Mesenchymal stem cell (in vitro differentiated cells and primary cell): Measurements from ENCODE around the gene TMEM61.

Source experiments
- DNase-seq: peaks from one replicate; pipeline ENCODE4 v3.0.0-alpha.2; 2013
- H2AFZ ChIP-seq: one replicate; pipeline ENCODE4 v1.6.1; 2013; ENCODE audit warnings: low read depth, mild to moderate bottlenecking, control low read depth, inconsistent platforms, low read length, moderate library complexity
- H2AK5ac ChIP-seq: 2 replicates; pipeline ENCODE4 v1.6.1; 2013; ENCODE audit warnings: low read length, moderate library complexity, mild to moderate bottlenecking, inconsistent platforms; ENCODE audit not compliant: severe bottlenecking
- H2BK120ac ChIP-seq: one replicate; pipeline ENCODE4 v1.6.1; 2013; ENCODE audit warnings: low read depth, mild to moderate bottlenecking, inconsistent platforms, low read length, moderate library complexity
- H2BK12ac ChIP-seq, 2 experiments: one replicate each; pipeline ENCODE4 v1.6.1; 2013; ENCODE audit warnings: inconsistent platforms in 2 of 2, low read length in 2 of 2, mild to moderate bottlenecking in 2 of 2, moderate library complexity in 2 of 2, control low read depth in 1 of 2
- H2BK15ac ChIP-seq: one replicate; pipeline ENCODE4 v1.6.1; 2013; ENCODE audit warnings: mild to moderate bottlenecking, low read depth, inconsistent platforms; ENCODE audit not compliant: poor library complexity, severe bottlenecking
- H2BK5ac ChIP-seq: 2 replicates; pipeline ENCODE4 v1.6.1; 2013; ENCODE audit warnings: low read depth, mild to moderate bottlenecking, low read length, control low read depth, inconsistent platforms; ENCODE audit not compliant: poor library complexity, severe bottlenecking
- H3K14ac ChIP-seq, 2 experiments: one replicate each; pipeline ENCODE4 v1.6.1; 2013; ENCODE audit warnings: inconsistent platforms in 2 of 2, low read length in 2 of 2, control low read depth in 1 of 2, mild to moderate bottlenecking in 1 of 2, moderate library complexity in 1 of 2
- H3K18ac ChIP-seq, 2 experiments: one replicate each; pipeline ENCODE4 v1.6.1; 2013; ENCODE audit warnings: inconsistent platforms in 2 of 2, low read length in 2 of 2, control low read depth in 1 of 2, low read depth in 1 of 2, mild to moderate bottlenecking in 1 of 2
- H3K23ac ChIP-seq, 2 experiments: one replicate each; pipeline ENCODE4 v1.6.1; 2013; ENCODE audit warnings: inconsistent platforms in 2 of 2, low read length in 2 of 2, mild to moderate bottlenecking in 2 of 2, moderate library complexity in 2 of 2, control low read depth in 1 of 2
- H3K27ac ChIP-seq: 2 replicates; pipeline ENCODE4 v1.5.1; 2013; ENCODE audit warnings: mild to moderate bottlenecking, moderate library complexity, low read length, control low read depth, inconsistent platforms; ENCODE audit not compliant: poor library complexity, severe bottlenecking
- H3K27me3 ChIP-seq, 2 experiments: 2 replicates each; pipeline versions ENCODE4 v1.6.1 to v1.7.0; 2013; ENCODE audit warnings: low read length in 2 of 2, mild to moderate bottlenecking in 2 of 2, moderate library complexity in 2 of 2, control low read depth in 1 of 2, inconsistent platforms in 1 of 2; ENCODE audit not compliant: control insufficient read depth in 1 of 2, insufficient read depth in 1 of 2
- H3K36me3 ChIP-seq, 2 experiments: 2 replicates each; pipeline versions ENCODE4 v1.6.1 to v1.7.0; 2013; ENCODE audit warnings: low read length in 2 of 2, control low read depth in 1 of 2, inconsistent platforms in 1 of 2, low read depth in 1 of 2, mild to moderate bottlenecking in 1 of 2; ENCODE audit not compliant: insufficient read depth in 2 of 2, control insufficient read depth in 1 of 2
- H3K4ac ChIP-seq, 2 experiments: one replicate each; pipeline ENCODE4 v1.6.1; 2013; ENCODE audit warnings: inconsistent platforms in 2 of 2, low read length in 2 of 2, mild to moderate bottlenecking in 2 of 2, moderate library complexity in 2 of 2, control low read depth in 1 of 2, low read depth in 1 of 2
- H3K4me1 ChIP-seq: 2 replicates; pipeline ENCODE4 v1.6.1; 2013; ENCODE audit warnings: low read depth, low read length, control low read depth; ENCODE audit not compliant: control insufficient read depth, insufficient read depth
- H3K4me2 ChIP-seq: 2 replicates; pipeline ENCODE4 v1.6.1; 2013; ENCODE audit warnings: low read length, mild to moderate bottlenecking, inconsistent platforms; ENCODE audit not compliant: poor library complexity, severe bottlenecking
- H3K4me3 ChIP-seq, 2 experiments: 2 replicates each; pipeline versions ENCODE4 v1.5.1 to v1.7.0; 2013; ENCODE audit warnings: low read length in 2 of 2, mild to moderate bottlenecking in 2 of 2, control low read depth in 1 of 2, low read depth in 1 of 2; ENCODE audit not compliant: insufficient read depth in 1 of 2
- H3K79me1 ChIP-seq: replicated peaks from 2 replicates; pipeline ENCODE4 v1.6.1; 2013; ENCODE audit warnings: mild to moderate bottlenecking, control low read depth, low read length, inconsistent platforms; ENCODE audit not compliant: poor library complexity, severe bottlenecking
- H3K9ac ChIP-seq: 2 replicates; pipeline ENCODE4 v1.7.0; 2013; ENCODE audit warnings: mild to moderate bottlenecking, low read length, moderate library complexity
- H3K9me3 ChIP-seq: 2 replicates; pipeline ENCODE4 v1.7.0; 2013; ENCODE audit warnings: mild to moderate bottlenecking, low read length; ENCODE audit not compliant: control insufficient read depth
- H4K8ac ChIP-seq: one replicate; pipeline ENCODE4 v1.6.1; 2013; ENCODE audit warnings: inconsistent platforms, mild to moderate bottlenecking, low read length, moderate library complexity
- H4K91ac ChIP-seq: one replicate; pipeline ENCODE4 v1.6.1; 2013; ENCODE audit warnings: mild to moderate bottlenecking, low read length, inconsistent platforms
- WGBS: methylation state at CpG from one replicate; pipeline ENCODE4 v1.1.7; 2013; ENCODE audit warnings: mixed read lengths; 5-methylcytosine and 5-hydroxymethylcytosine counted together

Gene TMEM61

DNA sequence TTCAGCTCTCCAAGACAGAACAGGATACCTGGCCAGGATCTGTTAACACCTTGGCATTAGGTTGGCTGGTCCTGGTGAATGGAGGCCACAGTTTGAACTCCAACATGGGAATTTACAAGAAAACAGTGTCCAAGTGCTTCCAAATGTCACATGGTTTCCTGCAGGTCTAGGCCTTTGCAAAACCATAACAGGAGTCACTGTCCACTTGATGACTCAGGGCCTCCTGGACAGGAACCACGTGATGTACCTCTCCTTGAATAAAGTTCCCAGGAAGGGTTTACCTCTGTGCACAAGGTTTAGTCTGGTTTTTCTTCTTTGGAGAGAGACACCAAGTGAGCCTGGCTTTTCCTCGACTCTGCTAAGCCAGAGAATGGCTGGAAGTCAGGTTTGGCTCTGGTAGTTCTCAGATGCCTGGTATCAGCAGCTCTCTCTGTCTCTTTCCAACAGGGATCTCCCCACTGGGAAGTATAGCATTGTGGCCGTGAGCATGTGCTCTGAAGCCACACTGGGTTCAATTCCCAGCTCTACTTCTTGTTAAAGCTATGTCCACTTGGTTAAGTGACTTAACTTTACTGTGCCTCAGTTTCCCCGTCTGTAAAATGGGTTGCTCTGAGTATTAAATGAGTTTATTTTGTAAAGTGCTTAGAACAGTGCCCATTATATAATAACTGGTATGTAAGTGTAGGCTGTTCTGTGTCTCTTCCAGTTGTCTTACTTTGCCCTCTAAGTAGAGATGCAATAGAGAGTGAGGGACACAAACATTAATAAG, 27.3 kb upstream of the TMEM61 start:
- Histone ChIP-seq H3K4me2 (no peak overlapping the region), H4K91ac (no peak overlapping the region), H3K14ac (no peak overlapping the region), H3K9me3 (peaks cover 8% of the 10 kb centered on the region), H3K4me3 (no peak overlapping the region), H3K4ac (no peak overlapping the region), H3K9ac (no peak overlapping the region), H2BK15ac (no peak overlapping the region), H3K79me1 (no peaks in the 10 kb centered on the region), H3K27me3 (no peaks in the 10 kb centered on the region), H2BK12ac (no peak overlapping the region), H3K23ac (no peak overlapping the region), H4K8ac (peak overlapping the region; percentile 72), H2BK5ac (no peak overlapping the region), H2AK5ac (peak overlapping the region; percentile 8), H2BK120ac (no peak overlapping the region), H3K27ac (no peak overlapping the region), H3K18ac (peak overlapping the region in 1 of 2 experiments; percentile 29), H2AFZ (no peak overlapping the region), H3K36me3 (no peaks in the 10 kb centered on the region), H3K4me1 (peaks cover 18% of the 10 kb centered on the region)
- WGBS = 79% methylated on average over 4 of the region's 4 CpGs
- peak; percentile 51 for DNase-seq

DNA sequence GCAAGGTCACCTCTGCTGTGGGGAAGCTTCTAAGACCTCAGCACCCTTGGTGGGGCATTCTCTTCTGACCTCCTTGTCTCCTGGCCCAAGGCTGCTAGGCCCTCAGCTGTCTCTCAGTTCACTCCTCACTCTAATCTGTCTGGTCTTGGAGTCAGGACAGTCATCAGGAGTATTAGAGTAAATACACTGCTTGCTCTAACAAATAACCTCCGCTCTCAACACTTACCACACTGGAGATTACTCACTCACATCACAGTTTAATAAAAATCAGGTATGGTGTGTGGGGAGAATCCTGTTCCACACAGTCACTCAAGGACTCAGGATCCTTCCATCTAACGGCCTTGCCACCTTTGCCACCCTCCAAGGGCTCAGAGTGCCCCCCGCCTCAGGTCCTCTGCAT, 26.6 kb upstream of the TMEM61 start:
- H2BK120ac ChIP-seq = no peak overlapping the region

DNA sequence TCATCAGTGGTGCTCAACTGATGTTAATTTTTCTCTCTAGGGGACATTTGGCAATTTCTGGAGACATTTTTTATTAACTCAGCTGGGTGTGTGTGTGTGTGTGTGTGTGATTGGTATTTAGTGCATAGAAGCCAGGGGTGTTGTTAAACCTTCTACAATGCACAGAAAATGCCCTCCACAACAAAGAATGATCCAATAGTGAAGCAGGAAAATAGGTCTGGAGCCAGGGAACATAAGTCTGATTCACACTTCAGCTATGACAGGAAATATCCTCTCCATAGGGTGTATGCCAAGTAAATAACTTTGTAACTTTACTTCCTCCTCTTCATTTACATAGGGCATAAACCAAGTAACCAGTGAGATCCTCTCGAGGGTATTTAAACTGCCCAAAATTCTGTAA, 25.1 kb upstream of the TMEM61 start:
- H3K9me3 ChIP-seq = peaks cover 16% of the 10 kb centered on the region
- H3K4me1 ChIP-seq = peaks cover 16% of the 10 kb centered on the region
- H3K27me3 ChIP-seq = no peaks in the 10 kb centered on the region
- no peaks in the 10 kb centered on the region for H3K79me1 ChIP-seq
- H2AFZ ChIP-seq = no peak overlapping the region
- DNase-seq = peak; percentile 44
- no peak overlapping the region for H2AK5ac ChIP-seq
- H4K8ac ChIP-seq = no peak overlapping the region
- no peak overlapping the region for H2BK15ac ChIP-seq
- H3K27ac ChIP-seq = peak overlapping the region; percentile 67
- no peak overlapping the region for H3K14ac ChIP-seq
- H4K91ac ChIP-seq = no peak overlapping the region
- H2BK120ac ChIP-seq = no peak overlapping the region
- no peak overlapping the region for H3K4ac ChIP-seq
- WGBS = 0% methylated on average over 1 of the region's 1 CpG
- no peak overlapping the region for H3K4me3 ChIP-seq
- no peak overlapping the region for H3K9ac ChIP-seq
- H3K4me2 ChIP-seq = no peak overlapping the region
- no peak overlapping the region for H3K18ac ChIP-seq
- H3K23ac ChIP-seq = no peak overlapping the region
- no peaks in the 10 kb centered on the region for H3K36me3 ChIP-seq
- no peak overlapping the region for H2BK5ac ChIP-seq
- no peak overlapping the region for H2BK12ac ChIP-seq

More for the DNA sequence above, 26.6 kb upstream of the TMEM61 start:
- Histone ChIP-seq H3K9ac (no peak overlapping the region), H4K91ac (no peak overlapping the region), H2AFZ (no peak overlapping the region), H2BK15ac (no peak overlapping the region), H2BK5ac (no peak overlapping the region), H3K79me1 (no peaks in the 10 kb centered on the region), H3K9me3 (peaks cover 12% of the 10 kb centered on the region), H3K23ac (no peak overlapping the region), H3K18ac (no peak overlapping the region), H3K4me1 (peaks cover 18% of the 10 kb centered on the region), H3K27ac (no peak overlapping the region), H3K4me2 (no peak overlapping the region), H2AK5ac (no peak overlapping the region), H3K36me3 (no peaks in the 10 kb centered on the region), H4K8ac (peak overlapping the region; percentile 38), H3K27me3 (no peaks in the 10 kb centered on the region), H2BK12ac (no peak overlapping the region), H3K4me3 (no peak overlapping the region), H3K4ac (no peak overlapping the region), H3K14ac (no peak overlapping the region)
- 75% methylated on average over 2 of the region's 3 CpGs for WGBS
- DNase-seq = no peak

DNA sequence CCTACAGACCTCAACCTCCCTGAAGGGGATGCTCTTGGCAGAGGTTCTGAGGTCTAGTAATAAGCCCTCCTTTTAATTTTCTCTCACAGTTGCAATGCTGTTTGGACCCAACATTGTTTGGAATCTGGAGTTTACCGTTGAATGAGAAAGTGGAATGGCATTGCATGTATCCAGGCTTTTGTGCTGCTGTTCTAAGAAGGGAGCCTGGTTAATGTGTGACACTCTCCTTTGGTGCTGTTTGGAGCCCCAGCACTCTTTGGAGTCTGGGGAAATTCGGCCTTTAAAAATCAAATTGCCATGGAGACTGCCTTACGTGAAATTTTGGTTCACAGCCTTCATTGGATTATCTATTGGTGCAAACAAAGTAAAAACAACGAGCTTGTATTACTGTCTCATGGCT, 23.7 kb upstream of the TMEM61 start:
- no peaks in the 10 kb centered on the region for H3K36me3 ChIP-seq
- H3K4me3 ChIP-seq = no peak overlapping the region
- no peak overlapping the region for H2BK5ac ChIP-seq
- H4K91ac ChIP-seq = no peak overlapping the region
- no peaks in the 10 kb centered on the region for H3K79me1 ChIP-seq
- H3K4me2 ChIP-seq = no peak overlapping the region
- H3K4ac ChIP-seq = peak overlapping the region in 1 of 2 experiments; percentile 7
- H3K18ac ChIP-seq = no peak overlapping the region
- 97% methylated on average over 4 of the region's 4 CpGs for WGBS
- H3K9ac ChIP-seq = no peak overlapping the region
- no peak overlapping the region for H2BK12ac ChIP-seq
- H3K9me3 ChIP-seq = peaks cover 16% of the 10 kb centered on the region
- no peak for DNase-seq
- no peak overlapping the region for H2BK120ac ChIP-seq
- H2BK15ac ChIP-seq = no peak overlapping the region
- no peaks in the 10 kb centered on the region for H3K27me3 ChIP-seq
- H3K23ac ChIP-seq = no peak overlapping the region
- H2AK5ac ChIP-seq = peak overlapping the region; percentile 27
- H2AFZ ChIP-seq = no peak overlapping the region
- H3K27ac ChIP-seq = peak overlapping the region; percentile 67
- no peak overlapping the region for H4K8ac ChIP-seq
- peaks cover 11% of the 10 kb centered on the region for H3K4me1 ChIP-seq
- no peak overlapping the region for H3K14ac ChIP-seq
